ENCODE results near the gene MTIF3. TPM values are rescaled to one million over a fixed set of nuclear protein-coding genes. Genes with fewer than 3 reads are reported as not detected.

The MTIF3 gene
- total RNA-seq, 1 donor from 2014 or later = 50.0 TPM

- no peak for TF ChIP-seq CTCF (conservative IDR thresholded peaks at IDR 0.05; ENCODE audit: low read depth, low read length)
- no peak for DNase-seq (ENCODE audit: low read depth)
- H3K4me3 ChIP-seq (ENCODE audit: low read depth, low read length) = no peak overlapping the region
Measured at GRCh38 chr13:27472941-27473340, 22.6 kb upstream of the MTIF3 start.

- no peak for TF ChIP-seq CTCF (conservative IDR thresholded peaks at IDR 0.05; ENCODE audit: low read depth, low read length)
- no peak for DNase-seq (ENCODE audit: low read depth)
- no peak overlapping the region for H3K4me3 ChIP-seq (ENCODE audit: low read depth, low read length)
Measured at GRCh38 chr13:27472441-27472840, 22.1 kb upstream of the MTIF3 start.

- no peak for TF ChIP-seq CTCF (conservative IDR thresholded peaks at IDR 0.05; ENCODE audit: low read depth, low read length)
- no peak for DNase-seq (ENCODE audit: low read depth)
- H3K4me3 ChIP-seq (ENCODE audit: low read depth, low read length) = no peak overlapping the region
Measured at GRCh38 chr13:27470075-27470820, 19.9 kb upstream of the MTIF3 start.

- no peak for TF ChIP-seq CTCF (conservative IDR thresholded peaks at IDR 0.05; ENCODE audit: low read depth, low read length)
- DNase-seq (ENCODE audit: low read depth) = no peak
- no peak overlapping the region for H3K4me3 ChIP-seq (ENCODE audit: low read depth, low read length)
Measured at GRCh38 chr13:27466513-27466912, 16.1 kb upstream of the MTIF3 start.

- no peak overlapping the region for H3K4me3 ChIP-seq (ENCODE audit: low read depth, low read length)
- DNase-seq (ENCODE audit: low read depth) = no peak
- no peak for TF ChIP-seq CTCF (conservative IDR thresholded peaks at IDR 0.05; ENCODE audit: low read depth, low read length)
Measured at GRCh38 chr13:27465611-27466010, 15.2 kb upstream of the MTIF3 start.

- H3K4me3 ChIP-seq (ENCODE audit: low read depth, low read length) = no peak overlapping the region
- no peak for TF ChIP-seq CTCF (conservative IDR thresholded peaks at IDR 0.05; ENCODE audit: low read depth, low read length)
- DNase-seq (ENCODE audit: low read depth) = no peak
Measured at GRCh38 chr13:27463500-27463899, 13.1 kb upstream of the MTIF3 start.
